Liver (tissue), 9 donors: ENCODE data around the gene PNPLA3. TPM values are rescaled to one million over a fixed set of nuclear protein-coding genes. Genes with fewer than 3 reads are reported as not detected.

Source experiments
- DNase-seq: peaks from one replicate; pipeline ENCODE4 v3.0.0-alpha.2; 2017; ENCODE audit warnings: low spot score
- H3K27ac ChIP-seq, 2 donors: one replicate each; pipeline ENCODE4 v1.7.0; 2013; ENCODE audit warnings: inconsistent platforms in 2 of 2, low read length in 2 of 2, control low read depth in 1 of 2, low read depth in 1 of 2, mild to moderate bottlenecking in 1 of 2
- H3K27me3 ChIP-seq, 4 donors: one replicate each; pipeline versions ENCODE4 v1.6.1 to v1.7.0; 2013; ENCODE audit warnings: low read length in 3 of 4, inconsistent platforms in 1 of 4, mild to moderate bottlenecking in 1 of 4, moderate library complexity in 1 of 4; ENCODE audit not compliant: control insufficient read depth in 4 of 4, insufficient read depth in 4 of 4
- H3K36me3 ChIP-seq, 4 donors: one replicate each; pipeline versions ENCODE4 v1.6.1 to v1.7.0; 2013; ENCODE audit warnings: low read length in 3 of 4, mild to moderate bottlenecking in 3 of 4, low read depth in 1 of 4, moderate library complexity in 1 of 4; ENCODE audit not compliant: control insufficient read depth in 4 of 4, insufficient read depth in 3 of 4
- H3K4me1 ChIP-seq, 4 donors: one replicate each; pipeline versions ENCODE4 v1.6.1 to v1.7.0; 2013; ENCODE audit warnings: low read length in 3 of 4, mild to moderate bottlenecking in 3 of 4, moderate library complexity in 1 of 4; ENCODE audit not compliant: control insufficient read depth in 4 of 4, insufficient read depth in 4 of 4
- H3K4me3 ChIP-seq, 3 donors: one replicate each; pipeline versions ENCODE4 v1.6.1 to v1.7.0; 2013; ENCODE audit warnings: low read length in 3 of 3, control low read depth in 1 of 3, low read depth in 1 of 3, mild to moderate bottlenecking in 1 of 3
- H3K9ac ChIP-seq, 2 donors: one replicate each; pipeline ENCODE4 v1.7.0; 2013; ENCODE audit warnings: low read length in 2 of 2, mild to moderate bottlenecking in 2 of 2, moderate library complexity in 2 of 2, control low read depth in 1 of 2, low read depth in 1 of 2
- H3K9me3 ChIP-seq, 4 donors: one replicate each; pipeline versions ENCODE4 v1.6.1 to v1.7.0; 2013; ENCODE audit warnings: low read length in 3 of 4; ENCODE audit not compliant: control insufficient read depth in 4 of 4
- ATF3 ChIP-seq: IDR thresholded peaks from 2 replicates; pipeline ENCODE4 v1.6.1; 2016; ENCODE audit warnings: antibody characterized with exemption
- CTCF ChIP-seq: fragments of 150-350 bp; IDR thresholded peaks from 2 replicates; pipeline ENCODE4 v1.5.1; 2017; ENCODE audit warnings: improper control_type of control experiment, low read depth, low read length; ENCODE audit not compliant: missing input control
- EGR1 ChIP-seq, 2 donors: IDR thresholded peaks; 2 replicates each; pipeline ENCODE4 v1.6.1; 2016 to 2018; ENCODE audit warnings: antibody characterized with exemption in 2 of 2, low read depth in 2 of 2
- GABPA ChIP-seq, 2 donors: IDR thresholded peaks in 1 of 2; conservative IDR thresholded peaks in 1 of 2; 2 replicates each; pipeline ENCODE4 v1.6.1; 2016; ENCODE audit warnings: antibody characterized with exemption in 2 of 2, mild to moderate bottlenecking in 1 of 2, moderate library complexity in 1 of 2
- HNF4A ChIP-seq, 2 donors: conservative IDR thresholded peaks; 2 replicates each; pipeline ENCODE4 v1.6.1; 2016; ENCODE audit warnings: antibody characterized with exemption in 2 of 2, mild to moderate bottlenecking in 2 of 2
- HNF4G ChIP-seq: IDR thresholded peaks from 2 replicates; pipeline ENCODE4 v1.6.1; 2016; ENCODE audit warnings: antibody characterized with exemption
- MAX ChIP-seq: IDR thresholded peaks from 2 replicates; pipeline ENCODE4 v1.6.1; 2016; ENCODE audit warnings: antibody characterized with exemption
- NR2F2 ChIP-seq: IDR thresholded peaks from 2 replicates; pipeline ENCODE4 v1.6.1; 2016; ENCODE audit warnings: antibody characterized with exemption
- SP1 ChIP-seq: IDR thresholded peaks from 2 replicates; pipeline ENCODE4 v1.6.1; 2018; ENCODE audit warnings: antibody characterized with exemption, mild to moderate bottlenecking
- TAF1 ChIP-seq: conservative IDR thresholded peaks from 2 replicates; pipeline ENCODE4 v1.6.1; 2016; ENCODE audit warnings: antibody characterized with exemption, mild to moderate bottlenecking
- YY1 ChIP-seq: IDR thresholded peaks from 2 replicates; pipeline ENCODE4 v1.6.1; 2016; ENCODE audit warnings: antibody characterized with exemption, mild to moderate bottlenecking
- whole genome bisulfite sequencing: extraction: QIAGEN DNeasy Blood & Tissue Kit; methylation state at CpG from one replicate; pipeline ENCODE4 v1.1.7; 2013; 5-methylcytosine and 5-hydroxymethylcytosine counted together
- polyA plus RNA-seq, 2 donors: library from polyadenylated mRNA; stranded (reverse) in 1 of 2; unstranded in 1 of 2; fragments of 200-250 nt in 1 of 2; fragments of >200 nt in 1 of 2; fragmentation: Nextera tagmentation in 1 of 2; extraction: Ambion mirVana in 1 of 2; gene quantifications; one replicate each; pipeline versions ENCODE4 v1.2.1 to v1.2.3, GENCODE V29; 2013 to 2015
- total RNA-seq, 2 donors: library from RNA; depleted of rRNA; stranded (reverse); fragments of >200 nt; gene quantifications; one replicate each; pipeline ENCODE4 v1.2.3, GENCODE V29; 2014
- TF ChIP-seq, protein P1 (sequence below): IDR thresholded peaks from 2 replicates; pipeline ENCODE4 v1.6.1; 2016; ENCODE audit warnings: antibody characterized with exemption
- TF ChIP-seq, protein P2 (sequence below): IDR thresholded peaks from 2 replicates; pipeline ENCODE4 v1.6.1; 2016; ENCODE audit warnings: antibody characterized with exemption, mild to moderate bottlenecking
- donor health status: healthy.
- donor health status: healthy.
- donor health status: healthy.
- donor health status: healthy.
- donor health status: healthy.

The PNPLA3 gene
- total and polyA plus RNA-seq, 4 donors = 15.9 to 59.1 (median 24.8) TPM

DNA sequence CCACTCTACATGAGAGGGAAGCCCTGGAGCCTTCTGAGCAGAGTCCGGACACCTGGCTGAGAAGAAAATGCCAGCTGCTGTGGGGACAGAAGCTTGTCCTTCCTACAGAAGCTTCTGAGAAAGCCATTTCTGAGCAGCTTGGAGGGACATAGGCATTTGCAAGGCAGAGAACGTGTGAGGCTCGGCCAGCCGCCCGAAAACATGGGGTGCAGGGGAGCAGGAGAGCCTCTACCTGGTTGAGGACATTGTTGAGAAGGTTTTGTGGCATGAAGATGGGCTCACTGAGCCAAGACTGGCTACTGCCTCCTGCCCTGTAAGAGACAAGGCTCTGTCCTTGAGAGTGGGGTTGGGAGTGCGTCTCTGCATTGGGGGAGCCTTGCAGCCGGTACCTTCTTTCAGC lies 57.0 kb downstream of the PNPLA3 start (continued):
- TF ChIP-seq, protein P1, sequence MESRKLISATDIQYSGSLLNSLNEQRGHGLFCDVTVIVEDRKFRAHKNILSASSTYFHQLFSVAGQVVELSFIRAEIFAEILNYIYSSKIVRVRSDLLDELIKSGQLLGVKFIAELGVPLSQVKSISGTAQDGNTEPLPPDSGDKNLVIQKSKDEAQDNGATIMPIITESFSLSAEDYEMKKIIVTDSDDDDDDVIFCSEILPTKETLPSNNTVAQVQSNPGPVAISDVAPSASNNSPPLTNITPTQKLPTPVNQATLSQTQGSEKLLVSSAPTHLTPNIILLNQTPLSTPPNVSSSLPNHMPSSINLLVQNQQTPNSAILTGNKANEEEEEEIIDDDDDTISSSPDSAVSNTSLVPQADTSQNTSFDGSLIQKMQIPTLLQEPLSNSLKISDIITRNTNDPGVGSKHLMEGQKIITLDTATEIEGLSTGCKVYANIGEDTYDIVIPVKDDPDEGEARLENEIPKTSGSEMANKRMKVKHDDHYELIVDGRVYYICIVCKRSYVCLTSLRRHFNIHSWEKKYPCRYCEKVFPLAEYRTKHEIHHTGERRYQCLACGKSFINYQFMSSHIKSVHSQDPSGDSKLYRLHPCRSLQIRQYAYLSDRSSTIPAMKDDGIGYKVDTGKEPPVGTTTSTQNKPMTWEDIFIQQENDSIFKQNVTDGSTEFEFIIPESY = no peak

DNA sequence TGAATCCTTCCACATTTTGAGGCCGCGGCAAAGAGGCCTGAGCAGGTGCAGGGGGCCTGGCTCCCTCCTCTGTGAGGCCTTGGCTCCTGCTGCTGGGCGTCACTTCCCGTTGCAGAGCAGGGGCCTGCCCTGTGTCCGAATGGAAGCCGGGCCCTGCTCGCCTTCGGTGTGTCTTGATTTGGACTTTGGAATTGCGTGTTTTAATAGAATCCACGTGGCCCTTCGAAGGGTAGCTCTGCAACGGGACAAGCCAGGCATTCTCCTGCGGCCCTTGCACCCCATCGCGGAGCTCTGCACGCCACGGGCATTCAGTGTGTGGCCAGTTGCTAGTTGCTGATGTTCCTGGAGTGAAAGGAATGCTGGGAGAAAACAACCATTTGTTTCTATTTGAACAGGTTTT lies 57.4 kb downstream of the PNPLA3 start:
- H3K27ac ChIP-seq = no peak overlapping the region
- no peaks in the 10 kb centered on the region for H3K27me3 ChIP-seq
- H3K4me1 ChIP-seq = no peaks in the 10 kb centered on the region
- WGBS = 77% methylated on average over 17 of the region's 17 CpGs
- H3K36me3 ChIP-seq = peaks cover 18 to 77% (median 59%) of the 10 kb centered on the region in 4 donors
- TF ChIP-seq, protein P1 = no peak
- TF ChIP-seq TAF1 (no peak), HNF4A (conservative IDR thresholded peaks at IDR 0.05) (peak; percentile 36 to 51)
- no peak overlapping the region for H3K4me3 ChIP-seq
- no peak overlapping the region for H3K9ac ChIP-seq
- DNase-seq = no peak
- no peaks in the 10 kb centered on the region for H3K9me3 ChIP-seq

GRCh38 chr22:43983808-43984207 lies 60.2 kb downstream of the PNPLA3 start:
- WGBS = 97% methylated on average over 16 of the region's 16 CpGs
- Histone ChIP-seq H3K9ac (no peak overlapping the region), H3K27me3 (no peaks in the 10 kb centered on the region), H3K27ac (no peak overlapping the region), H3K9me3 (no peaks in the 10 kb centered on the region), H3K4me3 (no peak overlapping the region), H3K4me1 (no peaks in the 10 kb centered on the region), H3K36me3 (peaks cover 14 to 70% (median 55%) of the 10 kb centered on the region in 4 donors)
- DNase-seq = no peak
- TF ChIP-seq MAX = no peak
- TF ChIP-seq, protein P1 = no peak
- no peak for TF ChIP-seq HNF4A (conservative IDR thresholded peaks at IDR 0.05)
- no peak for TF ChIP-seq YY1
- no peak for TF ChIP-seq EGR1 (IDR thresholded peaks at IDR 0.05; ENCODE audit: low read depth in 2 of 2)
- TF ChIP-seq CTCF = no peak
- TF ChIP-seq, protein P2, sequence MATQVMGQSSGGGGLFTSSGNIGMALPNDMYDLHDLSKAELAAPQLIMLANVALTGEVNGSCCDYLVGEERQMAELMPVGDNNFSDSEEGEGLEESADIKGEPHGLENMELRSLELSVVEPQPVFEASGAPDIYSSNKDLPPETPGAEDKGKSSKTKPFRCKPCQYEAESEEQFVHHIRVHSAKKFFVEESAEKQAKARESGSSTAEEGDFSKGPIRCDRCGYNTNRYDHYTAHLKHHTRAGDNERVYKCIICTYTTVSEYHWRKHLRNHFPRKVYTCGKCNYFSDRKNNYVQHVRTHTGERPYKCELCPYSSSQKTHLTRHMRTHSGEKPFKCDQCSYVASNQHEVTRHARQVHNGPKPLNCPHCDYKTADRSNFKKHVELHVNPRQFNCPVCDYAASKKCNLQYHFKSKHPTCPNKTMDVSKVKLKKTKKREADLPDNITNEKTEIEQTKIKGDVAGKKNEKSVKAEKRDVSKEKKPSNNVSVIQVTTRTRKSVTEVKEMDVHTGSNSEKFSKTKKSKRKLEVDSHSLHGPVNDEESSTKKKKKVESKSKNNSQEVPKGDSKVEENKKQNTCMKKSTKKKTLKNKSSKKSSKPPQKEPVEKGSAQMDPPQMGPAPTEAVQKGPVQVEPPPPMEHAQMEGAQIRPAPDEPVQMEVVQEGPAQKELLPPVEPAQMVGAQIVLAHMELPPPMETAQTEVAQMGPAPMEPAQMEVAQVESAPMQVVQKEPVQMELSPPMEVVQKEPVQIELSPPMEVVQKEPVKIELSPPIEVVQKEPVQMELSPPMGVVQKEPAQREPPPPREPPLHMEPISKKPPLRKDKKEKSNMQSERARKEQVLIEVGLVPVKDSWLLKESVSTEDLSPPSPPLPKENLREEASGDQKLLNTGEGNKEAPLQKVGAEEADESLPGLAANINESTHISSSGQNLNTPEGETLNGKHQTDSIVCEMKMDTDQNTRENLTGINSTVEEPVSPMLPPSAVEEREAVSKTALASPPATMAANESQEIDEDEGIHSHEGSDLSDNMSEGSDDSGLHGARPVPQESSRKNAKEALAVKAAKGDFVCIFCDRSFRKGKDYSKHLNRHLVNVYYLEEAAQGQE = no peak
- TF ChIP-seq ATF3 = no peak
- no peak for TF ChIP-seq SP1
- no peak for TF ChIP-seq NR2F2
- no peak for TF ChIP-seq GABPA (IDR thresholded peaks at IDR 0.05 in 1 of 2, conservative IDR thresholded peaks at IDR 0.05 in 1 of 2)
- TF ChIP-seq TAF1 = no peak
- TF ChIP-seq HNF4G = no peak
